ENCODE results near the gene SMARCD1.
"Not testable (repeated sequence)": the region's sequence is repeated elsewhere in the genome, so short reads cannot be mapped to it uniquely, and the experiment has no call there.

The SMARCD1 gene

GRCh38 chr12:50077099-50077498 lies 8.0 kb upstream of the SMARCD1 start:
- no peak for DNase-seq (ENCODE audit: low spot score)

- DNase-seq (ENCODE audit: low spot score), result no peak
These were observed 6.9 kb upstream of the SMARCD1 start for GRCh38 chr12:50078281-50078680.

- DNase-seq (ENCODE audit: low spot score), result no peak
These were observed 5.4 kb upstream of the SMARCD1 start for GRCh38 chr12:50079771-50080170.

GRCh38 chr12:50081096-50081808 lies 3.9 kb upstream of the SMARCD1 start:
- DNase-seq (ENCODE audit: low spot score), result no peak

- no peak for DNase-seq (ENCODE audit: low spot score)
These were observed 2.5 kb upstream of the SMARCD1 start for GRCh38 chr12:50082644-50083043.

GRCh38 chr12:50083301-50083700 lies 1.8 kb upstream of the SMARCD1 start:
- no peak for DNase-seq (ENCODE audit: low spot score)

- not testable (repeated sequence) for DNase-seq (ENCODE audit: low spot score)
These were observed 750 bp upstream of the SMARCD1 start for GRCh38 chr12:50084409-50084774.

GRCh38 chr12:50085615-50086072 lies 502 bp downstream of the SMARCD1 start:
- no peak for DNase-seq (ENCODE audit: low spot score)

- DNase-seq (ENCODE audit: low spot score), result no peak
These were observed 1.0 kb downstream of the SMARCD1 start for GRCh38 chr12:50086148-50086547.

GRCh38 chr12:50087151-50087550 lies 2.0 kb downstream of the SMARCD1 start:
- DNase-seq (ENCODE audit: low spot score), result no peak

GRCh38 chr12:50087995-50088394 lies 2.9 kb downstream of the SMARCD1 start:
- no peak for DNase-seq (ENCODE audit: low spot score)

- no peak for DNase-seq (ENCODE audit: low spot score)
These were observed 3.6 kb downstream of the SMARCD1 start for GRCh38 chr12:50088577-50089335.

GRCh38 chr12:50089730-50090129 lies 4.6 kb downstream of the SMARCD1 start:
- DNase-seq (ENCODE audit: low spot score), result no peak

GRCh38 chr12:50090391-50090790 lies 5.2 kb downstream of the SMARCD1 start:
- DNase-seq (ENCODE audit: low spot score), result no peak

GRCh38 chr12:50097952-50098351 lies 12.8 kb downstream of the SMARCD1 start:
- no peak for DNase-seq (ENCODE audit: low spot score)

GRCh38 chr12:50099302-50100008 lies 14.3 kb downstream of the SMARCD1 start:
- no peak for DNase-seq (ENCODE audit: low spot score)

GRCh38 chr12:50100561-50100960 lies 15.4 kb downstream of the SMARCD1 start:
- DNase-seq (ENCODE audit: low spot score), result no peak

GRCh38 chr12:50101663-50102062 lies 16.5 kb downstream of the SMARCD1 start:
- DNase-seq (ENCODE audit: low spot score), result peak; percentile 49

GRCh38 chr12:50102131-50102531 lies 17.0 kb downstream of the SMARCD1 start:
- DNase-seq (ENCODE audit: low spot score), result peak; percentile 86

GRCh38 chr12:50102646-50103309 lies 17.6 kb downstream of the SMARCD1 start:
- peak; percentile 14 for DNase-seq (ENCODE audit: low spot score)

GRCh38 chr12:50103351-50103750 lies 18.2 kb downstream of the SMARCD1 start:
- peak; percentile 15 for DNase-seq (ENCODE audit: low spot score)

- DNase-seq (ENCODE audit: low spot score), result peak; percentile 76
These were observed 18.7 kb downstream of the SMARCD1 start, which contains the start of gene GPD1 for GRCh38 chr12:50103767-50104321. Gene GPD1, plus strand, starts transcription at chr12:50104008. Its CDS starts 43 bp downstream, at chr12:50104051.
